Gastrocnemius medialis (tissue), 4 donors: ENCODE results near the gene RASAL2.

Experiments
- POLR2A ChIP-seq, 2 donors: fragments of 450-650 bp; IDR thresholded peaks; one replicate each; pipeline ENCODE4 v1.6.1; 2017; ENCODE audit warnings: antibody characterized with exemption in 2 of 2, mild to moderate bottlenecking in 2 of 2, moderate library complexity in 2 of 2
- TF ChIP-seq, protein P1 (sequence below), 5 experiments: fragments of 450-650 bp in 3 of 5; fragments of 200-600 bp in 2 of 5; sonication (generic) in 2 of 5; IDR thresholded peaks in 4 of 5; conservative IDR thresholded peaks in 1 of 5; 1 replicate in 4 of 5; 2 replicates in 1 of 5; pipeline ENCODE4 v1.5.1; 2016 to 2019; ENCODE audit warnings: antibody characterized with exemption in 5 of 5, mild to moderate bottlenecking in 3 of 5, moderate library complexity in 3 of 5

DNA sequence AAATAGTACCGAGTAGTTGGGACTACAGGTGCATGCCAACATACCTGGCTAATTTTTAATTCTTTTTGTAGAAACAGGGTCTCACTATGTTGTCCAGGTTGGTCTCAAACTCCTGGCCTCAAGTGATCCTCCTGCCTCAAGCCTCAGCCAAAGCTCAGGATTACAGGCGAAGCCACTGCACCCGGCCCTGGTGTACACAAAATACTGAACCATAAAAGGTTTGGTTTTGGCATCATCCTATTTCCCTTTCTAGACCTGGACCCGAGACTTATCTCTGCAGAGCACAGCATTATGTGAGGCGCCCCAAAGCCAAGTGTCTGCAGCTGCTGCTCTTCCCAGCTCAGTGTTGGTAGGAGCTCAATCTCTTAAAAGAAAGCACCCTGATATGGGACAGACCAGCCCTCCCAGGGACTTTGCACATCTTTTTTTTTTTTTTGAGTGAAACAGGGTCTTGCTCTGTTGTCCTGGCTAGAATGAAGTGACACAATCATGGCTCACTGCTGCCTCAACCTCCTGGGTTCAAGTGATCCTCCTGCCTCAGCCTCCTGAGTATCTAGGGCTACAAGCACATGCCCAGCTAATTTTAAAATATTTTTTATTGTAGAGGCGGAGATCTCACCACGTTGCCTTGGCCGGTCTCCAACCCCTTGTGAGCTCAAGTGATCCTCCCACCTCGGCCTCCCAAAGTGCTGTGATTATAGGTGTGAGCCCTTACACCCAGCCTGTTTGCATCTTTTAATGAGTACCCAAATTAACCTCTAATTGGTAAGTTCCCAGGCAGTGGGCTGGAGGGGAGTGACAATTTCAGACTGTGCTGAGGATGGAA is 439.4 kb downstream of the RASAL2 start:
- TF ChIP-seq, protein P1, sequence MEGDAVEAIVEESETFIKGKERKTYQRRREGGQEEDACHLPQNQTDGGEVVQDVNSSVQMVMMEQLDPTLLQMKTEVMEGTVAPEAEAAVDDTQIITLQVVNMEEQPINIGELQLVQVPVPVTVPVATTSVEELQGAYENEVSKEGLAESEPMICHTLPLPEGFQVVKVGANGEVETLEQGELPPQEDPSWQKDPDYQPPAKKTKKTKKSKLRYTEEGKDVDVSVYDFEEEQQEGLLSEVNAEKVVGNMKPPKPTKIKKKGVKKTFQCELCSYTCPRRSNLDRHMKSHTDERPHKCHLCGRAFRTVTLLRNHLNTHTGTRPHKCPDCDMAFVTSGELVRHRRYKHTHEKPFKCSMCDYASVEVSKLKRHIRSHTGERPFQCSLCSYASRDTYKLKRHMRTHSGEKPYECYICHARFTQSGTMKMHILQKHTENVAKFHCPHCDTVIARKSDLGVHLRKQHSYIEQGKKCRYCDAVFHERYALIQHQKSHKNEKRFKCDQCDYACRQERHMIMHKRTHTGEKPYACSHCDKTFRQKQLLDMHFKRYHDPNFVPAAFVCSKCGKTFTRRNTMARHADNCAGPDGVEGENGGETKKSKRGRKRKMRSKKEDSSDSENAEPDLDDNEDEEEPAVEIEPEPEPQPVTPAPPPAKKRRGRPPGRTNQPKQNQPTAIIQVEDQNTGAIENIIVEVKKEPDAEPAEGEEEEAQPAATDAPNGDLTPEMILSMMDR (IDR thresholded peaks at IDR 0.05 in 4 of 5, conservative IDR thresholded peaks at IDR 0.05 in 1 of 5): no peak
- no peak for TF ChIP-seq POLR2A (IDR thresholded peaks at IDR 0.05)
